Esophagus muscularis mucosa (tissue), 3 donors: ENCODE results near the gene KLK14.

Experiments
- CTCF ChIP-seq, 3 experiments: fragments of 200-600 bp in 2 of 3; fragments of 450-650 bp in 1 of 3; sonication (generic) in 2 of 3; IDR thresholded peaks; one replicate each; pipeline ENCODE4 v1.5.1; 2017 to 2019; ENCODE audit warnings: antibody characterized with exemption in 3 of 3, mild to moderate bottlenecking in 2 of 3, moderate library complexity in 1 of 3
- POLR2A ChIP-seq: fragments of 450-650 bp; IDR thresholded peaks from one replicate; pipeline ENCODE4 v1.6.1; 2017; ENCODE audit warnings: antibody characterized with exemption, moderate library complexity, mild to moderate bottlenecking, low read depth

DNA sequence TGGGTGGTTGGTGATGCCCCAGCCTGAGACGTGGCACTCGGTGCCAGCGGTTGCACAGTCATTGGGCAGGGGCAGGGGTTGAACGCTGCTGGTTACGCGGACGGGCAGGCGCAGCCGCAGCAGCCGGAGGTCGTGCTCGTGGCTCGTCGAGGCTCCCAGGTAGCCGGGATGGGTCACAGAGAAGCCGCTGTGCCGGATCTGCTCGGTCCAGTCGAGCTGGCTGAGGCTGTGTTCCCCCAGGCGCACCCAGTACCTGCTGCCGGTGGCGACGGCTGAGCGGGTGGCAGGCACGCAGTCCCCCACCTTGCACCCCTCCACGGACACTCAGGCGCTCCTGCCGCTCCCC lies 50.8 kb downstream of the KLK14 start:
- no peak for TF ChIP-seq CTCF (IDR thresholded peaks at IDR 0.05)
- no peak for TF ChIP-seq POLR2A
